Naive B cell (primary cell): ENCODE measurements around the gene HILPDA. TPM values are rescaled to one million over a fixed set of nuclear protein-coding genes. Genes with fewer than 3 reads are reported as not detected.
A peak's percentile ranks its signal among the peaks of the same experiment; 100 is the strongest.

Source experiments
- ATAC-seq, 2 donors: fragments of 150-1000 bp; cut with Tn5 transposase; 2 replicates each; pipeline ENCODE4 v1.10.0; 2021; ENCODE audit warnings: low read depth in 2 of 2, mild to moderate bottlenecking in 2 of 2, moderate library complexity in 2 of 2
- DNase-seq: peaks from one replicate; pipeline ENCODE4 v3.0.0; 2022
- H3K27ac Mint-ChIP-seq, 6 donors: one replicate each; pipeline ENCODE4 v1.8.0; 2020 to 2022; ENCODE audit warnings: mild to moderate bottlenecking in 6 of 6, mixed read lengths in 6 of 6, moderate library complexity in 5 of 6, inconsistent platforms in 2 of 6
- H3K27me3 Mint-ChIP-seq, 3 donors: one replicate each; pipeline ENCODE4 v1.8.0; 2021 to 2022; ENCODE audit warnings: mixed read lengths in 3 of 3, mild to moderate bottlenecking in 1 of 3
- H3K36me3 Mint-ChIP-seq, 2 donors: one replicate each; pipeline ENCODE4 v1.8.0; 2020 to 2022; ENCODE audit warnings: mixed read lengths in 2 of 2, inconsistent platforms in 1 of 2, mild to moderate bottlenecking in 1 of 2
- H3K4me1 Mint-ChIP-seq, 3 donors: one replicate each; pipeline ENCODE4 v1.8.0; 2020 to 2022; ENCODE audit warnings: mixed read lengths in 3 of 3, inconsistent platforms in 1 of 3, mild to moderate bottlenecking in 1 of 3, moderate library complexity in 1 of 3
- H3K4me3 Mint-ChIP-seq, 8 donors: one replicate each; pipeline ENCODE4 v1.8.0; 2020 to 2022; ENCODE audit warnings: mild to moderate bottlenecking in 8 of 8, mixed read lengths in 8 of 8, moderate library complexity in 8 of 8, inconsistent platforms in 2 of 8
- H3K9me3 Mint-ChIP-seq, 7 donors: one replicate each; pipeline ENCODE4 v1.8.0; 2020 to 2022; ENCODE audit warnings: mixed read lengths in 7 of 7, mild to moderate bottlenecking in 5 of 7, inconsistent platforms in 2 of 7, moderate library complexity in 1 of 7
- polyA plus RNA-seq, 6 donors: library from polyadenylated mRNA; unstranded; fragments of 300-500 nt; fragmentation: Illumina TruSeq; gene quantifications; one replicate each; pipeline ENCODE4 v1.2.3, GENCODE V29; 2021; ENCODE audit warnings: low read depth in 6 of 6

The HILPDA gene, protein sequence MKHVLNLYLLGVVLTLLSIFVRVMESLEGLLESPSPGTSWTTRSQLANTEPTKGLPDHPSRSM
- 10 to 100 TPM; 11.2 to 20.3 (median 13.1) TPM for polyA plus RNA-seq

DNA sequence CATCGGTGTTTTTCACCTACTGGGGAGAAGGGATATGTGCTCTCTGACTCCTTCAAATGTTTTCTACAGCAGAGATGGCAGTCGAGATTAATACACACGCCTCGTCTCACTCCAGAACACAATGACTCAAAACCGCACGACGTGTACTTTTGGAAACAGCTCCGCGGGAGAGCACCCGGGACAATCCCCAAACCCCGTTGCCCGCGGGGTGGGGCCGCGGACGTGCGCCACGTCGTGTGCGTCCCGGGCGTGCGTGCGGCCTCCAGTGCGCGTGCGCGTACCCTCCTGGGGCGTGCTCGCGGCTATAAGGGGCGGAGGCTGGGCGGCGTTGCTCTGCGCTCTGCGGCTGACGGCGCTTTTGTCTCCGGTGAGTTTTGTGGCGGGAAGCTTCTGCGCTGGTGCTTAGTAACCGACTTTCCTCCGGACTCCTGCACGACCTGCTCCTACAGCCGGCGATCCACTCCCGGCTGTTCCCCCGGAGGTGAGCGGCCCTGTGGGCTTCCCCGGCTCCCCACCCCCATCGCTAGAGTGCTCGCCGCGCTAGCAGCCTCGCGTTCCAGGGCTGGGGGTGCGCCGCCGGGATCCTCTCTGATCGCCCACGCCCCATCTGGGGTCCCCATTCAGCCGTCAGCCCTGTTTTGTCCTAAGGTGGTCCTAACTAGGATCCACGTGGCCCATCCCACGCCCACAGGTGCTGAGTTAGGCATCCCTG is at the start of gene HILPDA:
Gene HILPDA (plus strand): TSS at position 336 of the 712 bp plus-strand sequence. CDS start 1,391 bp downstream, outside the sequence.
- peaks cover 21 to 42% (median 31%) of the 10 kb centered on the region in 3 donors for H3K4me1 Mint-ChIP-seq
- ATAC-seq (peak; percentile 89 to 90), DNase-seq (peak; percentile 95)
- no peaks in the 10 kb centered on the region for H3K36me3 Mint-ChIP-seq
- H3K9me3 Mint-ChIP-seq: no peaks in the 10 kb centered on the region
- no peaks in the 10 kb centered on the region for H3K27me3 Mint-ChIP-seq
- peak within 1 kb of the TSS; percentile 90 to 100 (median 98) for H3K27ac Mint-ChIP-seq
- peak within 1 kb of the TSS; percentile 89 to 99 (median 95) for H3K4me3 Mint-ChIP-seq

DNA sequence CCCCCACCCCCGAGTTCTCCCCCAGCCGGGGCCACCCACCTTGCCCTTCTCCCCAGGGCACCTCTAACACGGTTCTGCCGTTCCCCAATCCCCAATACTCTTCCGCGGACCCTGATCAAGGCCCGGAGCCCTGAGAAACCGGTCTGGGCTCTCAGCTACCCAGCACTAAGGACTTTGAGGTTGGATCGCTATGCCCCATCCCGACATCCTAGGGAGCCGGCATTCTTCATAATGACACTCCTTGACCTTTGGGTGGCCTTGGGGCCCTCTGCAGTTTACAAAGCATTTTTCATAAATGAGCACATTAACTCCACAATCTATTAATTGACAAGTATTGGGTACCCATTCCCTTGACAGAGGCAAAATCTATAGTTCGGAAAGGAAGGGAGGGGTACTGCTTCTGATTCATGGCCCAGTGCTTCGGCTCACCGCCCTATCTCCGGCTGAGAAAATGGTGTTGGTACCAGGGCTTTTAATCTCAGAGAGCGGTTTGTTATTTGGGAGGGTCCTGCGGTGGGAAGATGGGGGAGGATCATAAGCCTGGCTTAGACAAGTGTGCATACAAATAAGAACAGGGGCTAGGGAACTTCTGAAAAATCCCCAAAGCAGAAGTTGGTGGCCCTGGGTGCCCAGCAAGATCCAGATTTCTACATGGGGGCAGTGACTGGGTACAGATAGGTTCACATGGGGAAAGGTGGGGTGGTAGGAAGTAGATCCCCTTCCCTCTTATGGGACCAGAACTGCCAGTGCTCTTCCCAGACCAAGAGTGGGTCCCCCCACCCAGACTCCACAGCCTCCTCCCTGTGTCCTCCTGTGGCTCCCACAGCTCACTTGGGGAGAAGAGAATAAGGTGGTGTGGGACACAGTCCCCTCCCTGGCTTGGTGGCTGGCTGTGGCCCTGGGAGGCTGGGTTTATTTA is 49.1 kb upstream of the HILPDA start:
- Mint-ChIP-seq H3K36me3 (no peaks in the 10 kb centered on the region), H3K9me3 (no peaks in the 10 kb centered on the region), H3K27me3 (no peaks in the 10 kb centered on the region), H3K4me1 (peaks cover 38 to 48% (median 46%) of the 10 kb centered on the region in 3 donors), H3K27ac (peak overlapping the region in 4 of 6 donors; percentile 39 to 82 (median 70)), H3K4me3 (peak overlapping the region; percentile 77 to 93 (median 88))
- ATAC-seq (no peak), DNase-seq (no peak)

DNA sequence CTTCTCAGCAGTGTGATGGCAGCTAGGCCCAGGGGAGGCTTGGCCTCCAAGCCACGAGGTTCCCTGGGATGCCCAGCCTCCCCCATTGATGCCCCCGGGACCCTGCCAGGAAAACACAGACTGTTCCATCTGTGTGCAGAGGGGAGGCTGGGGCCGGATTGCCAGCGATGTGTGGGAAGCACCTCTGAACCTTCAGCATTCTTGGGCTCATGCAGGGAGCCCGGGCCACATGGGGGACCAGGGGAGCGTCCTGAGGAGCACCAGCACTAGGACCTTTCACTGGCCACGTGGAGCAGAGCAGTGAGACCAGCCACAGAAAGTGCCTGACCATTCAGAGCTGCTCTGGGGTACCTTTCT is 48.5 kb upstream of the HILPDA start:
- peak overlapping the region in 6 of 8 donors; percentile 57 to 93 (median 88) for H3K4me3 Mint-ChIP-seq
- no peak for ATAC-seq

DNA sequence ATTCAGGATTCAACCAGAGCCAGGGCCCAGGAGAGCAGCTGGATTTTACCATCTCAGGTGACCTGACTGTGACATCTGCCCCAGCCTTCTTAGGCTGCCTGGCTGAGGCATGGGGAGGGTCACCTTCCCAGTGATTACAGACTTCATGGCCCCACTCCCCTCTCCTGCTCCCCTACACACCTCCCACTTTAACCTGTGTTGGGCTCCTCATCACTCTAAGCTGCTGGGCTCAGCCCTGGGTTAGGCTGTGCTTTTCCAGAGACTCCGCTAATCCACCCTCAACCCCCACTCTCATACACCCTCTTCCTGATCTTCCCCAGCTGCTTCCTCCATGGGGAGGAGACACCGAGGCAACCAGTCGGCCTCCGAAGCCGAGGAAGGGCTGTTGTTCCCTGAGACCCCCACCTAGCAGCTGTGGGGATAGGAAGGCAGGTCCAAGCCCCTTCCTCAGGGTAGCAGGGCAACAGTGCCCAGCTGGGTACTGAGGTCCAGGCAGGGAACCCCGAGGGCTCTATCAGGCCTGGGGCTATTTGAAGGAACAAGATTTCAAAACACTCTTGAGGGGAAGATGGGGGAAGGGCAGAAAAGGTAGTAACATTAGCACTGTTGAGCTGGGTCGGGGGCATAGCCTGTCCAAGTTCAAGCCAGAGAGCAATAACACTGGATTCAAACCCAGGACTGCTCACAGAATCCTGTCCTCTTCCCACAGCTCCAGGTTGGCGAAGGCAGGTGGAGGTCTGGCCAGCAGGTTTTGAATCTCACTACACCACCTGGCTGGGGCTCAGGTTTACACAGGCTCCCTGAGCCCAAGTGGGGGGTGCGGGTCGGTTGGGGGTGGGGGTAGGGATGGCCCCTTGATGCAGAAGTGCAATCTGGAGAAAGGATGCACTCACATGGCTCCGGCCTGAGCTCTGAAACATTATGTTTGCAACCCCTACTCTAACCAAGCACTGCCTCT is 47.6 kb upstream of the HILPDA start:
- no peak for DNase-seq
- no peaks in the 10 kb centered on the region for H3K9me3 Mint-ChIP-seq
- peaks cover 38 to 48% (median 46%) of the 10 kb centered on the region in 3 donors for H3K4me1 Mint-ChIP-seq

More for the DNA sequence above, 48.5 kb upstream of the HILPDA start:
- H3K27ac Mint-ChIP-seq: peak overlapping the region in 2 of 6 donors; percentile 29 to 76
- no peaks in the 10 kb centered on the region for H3K36me3 Mint-ChIP-seq
- DNase-seq: no peak
- H3K9me3 Mint-ChIP-seq: no peaks in the 10 kb centered on the region
- H3K4me1 Mint-ChIP-seq: peaks cover 38 to 48% (median 46%) of the 10 kb centered on the region in 3 donors
- H3K27me3 Mint-ChIP-seq: no peaks in the 10 kb centered on the region

DNA sequence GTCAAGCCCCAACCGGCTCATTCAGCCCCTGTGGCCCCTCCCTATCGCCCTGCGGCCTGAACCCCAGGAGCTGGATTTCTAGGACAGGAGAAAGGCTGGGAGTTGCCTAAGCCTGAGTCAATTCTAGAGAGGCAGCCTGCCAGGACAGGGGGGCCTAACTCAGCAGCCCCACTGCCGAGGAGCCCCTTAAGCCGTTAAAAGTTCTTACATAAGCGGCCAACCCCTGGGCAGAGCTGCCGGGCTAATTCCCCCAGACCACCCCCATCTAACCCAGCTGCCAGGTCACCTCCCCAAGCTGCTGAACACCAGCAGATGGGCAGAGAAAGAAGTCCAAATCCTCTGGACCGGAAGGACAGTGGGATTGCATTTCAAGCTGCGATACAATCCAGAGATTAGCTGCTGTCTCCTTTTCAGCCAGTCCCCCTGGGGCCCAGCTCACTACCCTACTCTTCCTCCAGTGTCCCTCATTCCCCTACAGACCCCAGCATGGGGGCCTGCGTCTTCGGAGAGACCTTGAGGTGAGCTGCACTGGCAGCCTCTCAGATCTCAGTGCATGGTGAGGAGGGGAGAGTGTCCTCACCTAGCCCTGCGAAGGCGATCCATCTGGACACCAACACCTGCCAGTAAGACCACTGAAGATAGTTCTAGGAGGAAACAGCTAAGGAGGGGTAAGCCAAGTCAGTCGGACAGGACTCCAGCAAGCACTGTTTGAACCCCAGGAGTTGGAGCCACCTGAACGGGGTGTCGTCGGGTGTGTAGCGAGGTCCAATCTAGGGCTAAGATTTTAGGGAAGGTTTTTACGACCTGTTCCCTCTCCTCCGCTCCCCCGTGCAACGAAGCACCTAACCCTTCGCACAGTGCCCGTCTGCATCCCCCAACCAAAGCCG is 46.7 kb upstream of the HILPDA start:
- H3K4me1 Mint-ChIP-seq: peaks cover 37 to 45% (median 44%) of the 10 kb centered on the region in 3 donors
- DNase-seq (no peak), ATAC-seq (no peak)
- H3K27ac Mint-ChIP-seq: peak overlapping the region in 5 of 6 donors; percentile 36 to 90 (median 84)
- H3K9me3 Mint-ChIP-seq: no peaks in the 10 kb centered on the region
- peak overlapping the region; percentile 87 to 94 (median 92) for H3K4me3 Mint-ChIP-seq
- no peaks in the 10 kb centered on the region for H3K36me3 Mint-ChIP-seq
- no peaks in the 10 kb centered on the region for H3K27me3 Mint-ChIP-seq

More for the DNA sequence above, 47.6 kb upstream of the HILPDA start:
- Mint-ChIP-seq H3K27me3 (no peaks in the 10 kb centered on the region), H3K4me3 (peak overlapping the region; percentile 26 to 94 (median 92)), H3K36me3 (no peaks in the 10 kb centered on the region), H3K27ac (peak overlapping the region in 2 of 6 donors; percentile 7 to 92)
- no peak for ATAC-seq

DNA sequence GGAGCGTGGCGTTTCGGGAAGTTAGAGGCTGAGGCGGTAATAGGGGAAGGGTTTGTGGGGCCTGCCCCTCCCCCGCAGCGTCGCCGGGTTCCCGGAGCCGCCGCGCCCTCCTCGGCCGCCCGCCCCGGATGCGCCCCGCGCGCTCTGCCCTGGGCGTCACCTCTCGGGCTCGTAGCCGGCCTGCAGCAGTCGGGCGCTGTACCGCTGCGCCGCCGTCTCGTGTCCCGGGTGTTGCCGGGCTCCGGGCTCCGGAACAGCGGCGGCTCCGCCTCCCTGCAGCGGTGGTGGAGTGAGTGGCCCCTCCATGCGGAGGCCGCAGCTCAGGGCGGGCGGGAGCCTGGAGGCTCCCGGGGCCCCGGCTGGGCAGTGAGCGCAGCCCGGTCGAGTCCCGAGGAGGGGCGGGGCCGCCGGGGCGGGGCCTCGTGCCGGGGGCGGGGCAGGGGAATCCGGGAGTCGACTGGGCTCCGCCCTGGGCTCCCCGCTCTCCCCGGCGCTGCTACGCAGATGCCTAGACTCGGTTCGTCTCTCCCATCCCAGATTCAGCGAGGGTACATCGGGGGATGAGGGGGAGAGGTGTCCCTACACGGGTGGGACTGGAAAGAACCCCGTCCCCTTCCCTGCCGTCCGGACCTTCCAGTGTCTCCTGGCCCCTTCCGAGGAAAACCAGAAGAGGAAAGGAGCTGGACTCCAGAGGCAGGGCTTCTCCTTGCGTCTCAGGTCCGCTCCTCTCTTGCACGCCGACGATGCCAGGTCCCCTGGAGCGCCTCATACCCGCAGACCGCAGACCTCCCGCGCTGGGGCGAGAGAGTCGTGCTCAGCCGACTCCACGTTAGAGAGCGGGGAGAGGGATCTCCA is 45.9 kb upstream of the HILPDA start, which contains the start of gene IMPDH1:
Gene IMPDH1 (minus strand): TSS at position 387 of the 855 bp plus-strand sequence. CDS start 81 bp downstream, at position 306.
- Mint-ChIP-seq H3K9me3 (no peaks in the 10 kb centered on the region), H3K27ac (peak within 1 kb of the TSS; percentile 69 to 90 (median 88)), H3K36me3 (no peaks in the 10 kb centered on the region), H3K4me1 (peaks cover 33 to 37% (median 37%) of the 10 kb centered on the region in 3 donors), H3K27me3 (no peaks in the 10 kb centered on the region), H3K4me3 (peak within 1 kb of the TSS; percentile 87 to 96 (median 93))
- peak; percentile 79 to 80 for ATAC-seq
- peak; percentile 87 for DNase-seq

DNA sequence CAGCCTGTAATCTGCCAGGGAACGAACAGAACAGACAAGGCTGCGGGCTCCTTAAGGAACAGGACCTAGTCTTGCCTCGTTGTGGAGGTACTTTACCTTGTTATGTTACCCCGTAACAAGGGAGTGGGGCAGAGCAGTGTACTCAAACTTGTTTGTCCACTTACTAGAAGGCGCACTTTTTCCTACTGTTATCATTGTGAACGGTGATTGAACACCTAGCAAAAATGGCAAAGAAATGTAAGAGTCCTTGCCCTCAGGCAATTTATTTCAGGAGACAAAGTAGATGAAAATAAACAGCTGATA is 45.3 kb upstream of the HILPDA start:
- H3K9me3 Mint-ChIP-seq: no peaks in the 10 kb centered on the region

DNA sequence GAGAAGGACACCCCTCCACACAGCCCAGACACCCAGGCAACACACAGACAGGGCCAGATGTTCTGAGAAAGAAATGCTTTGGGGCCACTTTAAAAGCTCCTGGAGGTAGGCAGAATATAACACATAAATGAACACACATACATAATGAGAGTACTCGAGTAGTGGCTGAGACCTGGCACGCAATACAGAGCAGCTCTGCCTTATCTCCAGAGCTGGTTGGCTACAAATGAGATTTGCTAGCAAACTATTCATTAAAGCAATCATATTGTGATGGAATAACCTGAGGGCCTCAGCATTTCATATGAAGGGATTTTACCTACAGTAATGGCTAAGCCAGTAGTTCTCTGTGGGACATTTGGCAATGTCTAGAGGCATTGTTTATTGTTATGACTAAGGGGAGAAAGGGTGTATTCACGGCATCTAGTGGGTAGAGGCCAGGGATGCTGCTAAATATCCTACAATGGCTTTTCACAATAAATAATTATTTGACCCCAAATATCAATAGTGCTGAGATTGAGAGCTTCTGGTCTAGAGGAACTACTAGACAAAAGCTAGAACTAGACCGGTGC is 40.4 kb upstream of the HILPDA start:
- Mint-ChIP-seq H3K4me1 (peaks cover 2 to 3% (median 3%) of the 10 kb centered on the region in 3 donors), H3K9me3 (no peaks in the 10 kb centered on the region), H3K27me3 (peaks cover 0 to 7% (median 0%) of the 10 kb centered on the region in 3 donors), H3K4me3 (no peak overlapping the region), H3K27ac (no peak overlapping the region), H3K36me3 (no peaks in the 10 kb centered on the region)
- no peak for DNase-seq
- no peak for ATAC-seq

More for the DNA sequence above, 45.3 kb upstream of the HILPDA start:
- ATAC-seq (no peak), DNase-seq (no peak)
- no peaks in the 10 kb centered on the region for H3K27me3 Mint-ChIP-seq
- peak overlapping the region; percentile 85 to 96 (median 92) for H3K4me3 Mint-ChIP-seq
- H3K4me1 Mint-ChIP-seq: peaks cover 31 to 34% (median 33%) of the 10 kb centered on the region in 3 donors
- H3K36me3 Mint-ChIP-seq: no peaks in the 10 kb centered on the region
- H3K27ac Mint-ChIP-seq: peak overlapping the region in 5 of 6 donors; percentile 42 to 90 (median 88)

DNA sequence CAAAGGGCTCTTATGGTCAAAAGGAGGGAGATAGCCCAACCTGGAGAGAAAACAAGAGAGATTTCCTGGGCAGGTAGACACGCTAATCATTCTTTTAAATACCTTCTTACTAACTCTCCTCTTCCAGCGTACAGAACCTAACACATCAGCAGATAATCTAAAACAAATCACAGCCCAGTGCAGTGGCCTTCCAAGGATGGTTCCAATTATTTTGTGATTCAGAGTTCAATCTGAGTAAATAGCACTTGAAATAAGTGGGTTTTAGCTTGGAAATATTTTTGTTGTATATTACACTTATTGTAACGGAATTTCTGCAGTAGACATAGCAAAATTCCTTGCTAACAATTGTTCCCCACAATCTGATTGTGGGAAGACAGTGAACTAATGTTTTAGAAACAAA is 38.6 kb upstream of the HILPDA start:
- Mint-ChIP-seq H3K4me1 (no peaks in the 10 kb centered on the region), H3K27ac (no peak overlapping the region), H3K4me3 (no peak overlapping the region), H3K9me3 (no peaks in the 10 kb centered on the region), H3K27me3 (peaks cover 0 to 7% (median 0%) of the 10 kb centered on the region in 3 donors), H3K36me3 (no peaks in the 10 kb centered on the region)
- ATAC-seq (no peak), DNase-seq (no peak)

DNA sequence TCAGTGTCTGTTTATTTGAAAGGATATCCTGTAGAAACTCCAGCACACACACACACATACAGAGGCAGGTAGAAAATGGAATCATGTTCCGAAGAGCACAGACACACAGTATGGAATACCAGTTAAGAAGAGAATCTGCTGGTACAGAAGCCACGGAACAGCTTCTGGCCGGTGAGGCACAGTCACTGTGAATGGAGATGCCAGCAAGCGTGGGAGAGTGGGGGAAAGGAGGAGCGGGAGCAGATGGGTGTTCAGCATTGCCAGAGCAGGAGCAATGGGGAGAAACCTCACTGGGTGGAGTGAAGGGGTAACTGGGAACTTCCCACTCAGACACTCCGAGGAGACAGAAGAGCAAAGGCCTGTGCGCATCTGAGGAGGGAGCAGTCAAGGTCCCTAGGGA is 36.4 kb upstream of the HILPDA start:
- Mint-ChIP-seq H3K36me3 (no peaks in the 10 kb centered on the region), H3K27ac (peak overlapping the region in 2 of 6 donors; percentile 81 to 87), H3K4me1 (no peaks in the 10 kb centered on the region), H3K27me3 (peaks cover 0 to 7% (median 0%) of the 10 kb centered on the region in 3 donors), H3K9me3 (no peaks in the 10 kb centered on the region), H3K4me3 (no peak overlapping the region)
- DNase-seq (no peak), ATAC-seq (no peak)

DNA sequence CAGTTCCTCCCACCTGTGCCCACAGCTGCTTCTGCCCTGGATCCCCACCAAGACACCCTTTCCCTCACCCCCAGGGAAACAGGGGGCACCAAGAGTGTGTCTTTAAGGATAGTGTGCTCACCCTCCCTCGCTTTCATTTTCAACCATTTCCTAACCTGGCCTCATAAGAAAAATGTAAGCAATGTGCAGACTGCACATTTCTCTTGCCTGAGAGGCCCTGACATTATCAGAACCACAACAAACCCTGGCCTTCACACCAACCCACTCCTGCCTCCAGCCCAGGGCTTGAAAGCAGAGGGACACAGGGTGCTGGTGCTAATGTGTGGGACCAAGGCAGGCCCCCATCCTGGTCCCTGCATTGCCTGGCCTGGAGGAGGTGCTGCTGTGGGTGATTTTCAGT is 34.9 kb upstream of the HILPDA start:
- Mint-ChIP-seq H3K9me3 (no peaks in the 10 kb centered on the region), H3K36me3 (no peaks in the 10 kb centered on the region), H3K27me3 (peaks cover 0 to 7% (median 0%) of the 10 kb centered on the region in 3 donors), H3K4me3 (no peak overlapping the region), H3K4me1 (no peaks in the 10 kb centered on the region), H3K27ac (no peak overlapping the region)
- ATAC-seq (no peak), DNase-seq (no peak)
